HepG2 (cell line): ENCODE results near the gene MUTYH. TPM values are rescaled to one million over a fixed set of nuclear protein-coding genes. Genes with fewer than 3 reads are reported as not detected.

ENCODE experiments used
- BATF2 ChIP-seq: sonication (generic); formaldehyde crosslinking; IDR thresholded peaks from 2 replicates; pipeline ENCODE4 v1.8.0; 2022; ENCODE audit warnings: mild to moderate bottlenecking, missing genetic modification reagents, moderate library complexity
- BCL6 ChIP-seq: IDR thresholded peaks from 2 replicates; pipeline ENCODE4 v1.6.1; 2016; ENCODE audit warnings: missing genetic modification reagents, missing compliant biosample characterization
- GPN1 ChIP-seq: sonication (generic); formaldehyde crosslinking; IDR thresholded peaks from 2 replicates; pipeline ENCODE4 v1.5.1; 2020; ENCODE audit warnings: missing genetic modification reagents, borderline replicate concordance
- HNF4G ChIP-seq, 2 experiments: sonication (generic) in 1 of 2; formaldehyde crosslinking in 1 of 2; IDR thresholded peaks; 2 replicates each; pipeline versions ENCODE4 v1.4.0 to v1.6.1; 2011 to 2020; ENCODE audit warnings: borderline replicate concordance in 2 of 2, low read depth in 2 of 2, mild to moderate bottlenecking in 2 of 2, low read length in 1 of 2, missing genetic modification reagents in 1 of 2, moderate library complexity in 1 of 2
- KDM5B ChIP-seq: sonication (generic); formaldehyde crosslinking; IDR thresholded peaks from 2 replicates; pipeline ENCODE4 v1.4.0; 2020; ENCODE audit warnings: missing genetic modification reagents, mild to moderate bottlenecking, borderline replicate concordance
- NR2F6 ChIP-seq, 2 experiments: IDR thresholded peaks; 2 replicates each; pipeline ENCODE4 v1.6.1; 2016; ENCODE audit warnings: antibody characterized with exemption in 1 of 2, mild to moderate bottlenecking in 1 of 2
- RXRB ChIP-seq: IDR thresholded peaks from 2 replicates; pipeline ENCODE4 v1.6.1; 2016; ENCODE audit warnings: borderline replicate concordance, missing genetic modification reagents, missing compliant biosample characterization
- SIN3B ChIP-seq: fragments of 150-350 bp; IDR thresholded peaks from 2 replicates; pipeline ENCODE4 v1.6.1; 2014; ENCODE audit warnings: low read length
- TBX2 ChIP-seq: sonication (generic); formaldehyde crosslinking; IDR thresholded peaks from 2 replicates; pipeline ENCODE4 v1.5.0; 2020; ENCODE audit warnings: missing genetic modification reagents, mild to moderate bottlenecking, borderline replicate concordance
- TMF1 ChIP-seq: sonication (generic); formaldehyde crosslinking; IDR thresholded peaks from 2 replicates; pipeline ENCODE4 v1.8.1; 2022; ENCODE audit warnings: low read depth, missing genetic modification reagents
- ZNF230 ChIP-seq: sonication (generic); formaldehyde crosslinking; IDR thresholded peaks from 2 replicates; pipeline ENCODE4 v1.4.0; 2020; ENCODE audit warnings: mild to moderate bottlenecking, missing genetic modification reagents
- ZNF318 ChIP-seq: sonication (generic); formaldehyde crosslinking; IDR thresholded peaks from 2 replicates; pipeline ENCODE4 v1.4.0; 2020; ENCODE audit warnings: mild to moderate bottlenecking, missing genetic modification reagents
- ZNF609 ChIP-seq: sonication (generic); formaldehyde crosslinking; IDR thresholded peaks from 2 replicates; pipeline ENCODE4 v1.4.0; 2020; ENCODE audit warnings: mild to moderate bottlenecking, missing genetic modification reagents, borderline replicate concordance
- polyA plus RNA-seq, 8 experiments: library from polyadenylated mRNA; depleted of rRNA in 3 of 8; stranded (reverse) in 7 of 8; unstranded in 1 of 8; fragments of >200 nt; fragmentation: Illumina TruSeq in 4 of 8; extraction: Trizol in 4 of 8; gene quantifications; 2 replicates each; pipeline versions ENCODE4 v1.2.1 to v1.2.3, GENCODE V29; 2011 to 2016; ENCODE audit warnings: low read depth in 4 of 8, missing spikeins in 1 of 8, mixed read lengths in 1 of 8; ENCODE audit not compliant: insufficient read depth in 1 of 8
- total RNA-seq, 5 experiments: library from RNA; depleted of rRNA; stranded (reverse); fragments of >200 nt; fragmentation: Illumina TruSeq; extraction: Trizol; gene quantifications; 2 replicates each; pipeline ENCODE4 v1.2.3, GENCODE V29; 2016; ENCODE audit warnings: low read depth in 1 of 5

MUTYH gene
- total and polyA plus RNA-seq, 2 of the 13 experiments (the other 11 are each of a cell fraction or from before 2014, with no cell fraction given): 16.3 to 17.1 TPM

GRCh38 chr1:45297666-45298356 lies 42.4 kb downstream of the MUTYH start (continued):
- TF ChIP-seq HNF4G (IDR thresholded peaks at IDR 0.05; ENCODE audit: borderline replicate concordance, low read depth, low read length): peak; percentile 47; the same call in 1 of the 2 replicates
- TF ChIP-seq HNF4G (CRISPR knock-in tag; IDR thresholded peaks at IDR 0.05; ENCODE audit: borderline replicate concordance, low read depth): no peak
- no peak for TF ChIP-seq GPN1
- no peak for TF ChIP-seq TMF1 (CRISPR knock-in tag)
- peak; percentile 85 for TF ChIP-seq RXRB (CRISPR knock-in tag)
- TF ChIP-seq SIN3B: no peak
- TF ChIP-seq ZNF609 (CRISPR knock-in tag): no peak
- peak; percentile 74 for TF ChIP-seq NR2F6 (IDR thresholded peaks at IDR 0.05)
- TF ChIP-seq NR2F6 (CRISPR knock-in tag; IDR thresholded peaks at IDR 0.05): no peak
- TF ChIP-seq BATF2 (CRISPR knock-in tag): no peak; the same call in 1 of the 2 replicates
- TF ChIP-seq BCL6: peak; percentile 99
- TF ChIP-seq TBX2 (CRISPR knock-in tag): 0 out of 2 replicates have a peak, but pooled peaks have one; percentile 16
- TF ChIP-seq KDM5B: peak; percentile 27; the same call in 1 of the 2 replicates
- TF ChIP-seq ZNF230 (CRISPR knock-in tag): no peak
- no peak for TF ChIP-seq ZNF318
